H9 (cell line): Measurements from ENCODE around the gene GPC1. TPM values are rescaled to one million over a fixed set of nuclear protein-coding genes. Genes with fewer than 3 reads are reported as not detected.

Experiments
- DNase-seq: peaks from one replicate; pipeline ENCODE4 v3.0.0-alpha.2; 2017
- H2AFZ ChIP-seq: one replicate; pipeline ENCODE4 v1.6.1; 2013; ENCODE audit warnings: mild to moderate bottlenecking, low read length, control low read depth, moderate library complexity
- H2AK5ac ChIP-seq: 2 replicates; pipeline ENCODE4 v1.6.1; 2013; ENCODE audit warnings: low read length, control low read depth, mixed read lengths; ENCODE audit not compliant: insufficient read length
- H2BK120ac ChIP-seq: one replicate; pipeline ENCODE4 v1.6.1; 2013; ENCODE audit warnings: low read depth, mild to moderate bottlenecking, low read length, control low read depth, inconsistent platforms; ENCODE audit not compliant: poor library complexity, severe bottlenecking
- H2BK12ac ChIP-seq: 2 replicates; pipeline ENCODE4 v1.6.1; 2013; ENCODE audit warnings: low read length, control low read depth, mixed read lengths, low read depth; ENCODE audit not compliant: insufficient read length
- H2BK15ac ChIP-seq: 2 replicates; pipeline ENCODE4 v1.6.1; 2013; ENCODE audit warnings: low read depth, low read length, control low read depth
- H2BK20ac ChIP-seq: one replicate; pipeline ENCODE4 v1.6.1; 2013; ENCODE audit warnings: low read depth, mild to moderate bottlenecking, low read length, control low read depth, inconsistent platforms; ENCODE audit not compliant: poor library complexity, severe bottlenecking
- H2BK5ac ChIP-seq: 2 replicates; pipeline ENCODE4 v1.6.1; 2013; ENCODE audit warnings: low read length, control low read depth, mixed read lengths; ENCODE audit not compliant: insufficient read length
- H3K14ac ChIP-seq: 2 replicates; pipeline ENCODE4 v1.6.1; 2013; ENCODE audit warnings: low read length, control low read depth; ENCODE audit not compliant: insufficient read depth
- H3K18ac ChIP-seq: 2 replicates; pipeline ENCODE4 v1.6.1; 2013; ENCODE audit warnings: low read depth, mild to moderate bottlenecking, mixed read lengths, low read length, control low read depth; ENCODE audit not compliant: insufficient read length
- H3K23ac ChIP-seq: 2 replicates; pipeline ENCODE4 v1.6.1; 2013; ENCODE audit warnings: low read length, control low read depth, mixed read lengths, low read depth; ENCODE audit not compliant: insufficient read length
- H3K23me2 ChIP-seq: 2 replicates; pipeline ENCODE4 v1.6.1; 2013; ENCODE audit warnings: low read depth, mild to moderate bottlenecking, mixed read lengths, low read length, control low read depth; ENCODE audit not compliant: insufficient read length, poor library complexity, severe bottlenecking
- H3K27ac ChIP-seq: 2 replicates; pipeline ENCODE4 v1.5.1; 2013; ENCODE audit warnings: low read length, control low read depth, mixed read lengths, low read depth; ENCODE audit not compliant: insufficient read length
- H3K27me3 ChIP-seq: 2 replicates; pipeline ENCODE4 v1.6.1; 2013; ENCODE audit warnings: low read length, control low read depth, inconsistent platforms; ENCODE audit not compliant: insufficient read depth
- H3K4ac ChIP-seq: 2 replicates; pipeline ENCODE4 v1.6.1; 2013; ENCODE audit warnings: low read depth, mild to moderate bottlenecking, control low read depth, inconsistent platforms, low read length, moderate library complexity
- H3K4me1 ChIP-seq: 2 replicates; pipeline ENCODE4 v1.6.1; 2013; ENCODE audit warnings: low read length, control low read depth, inconsistent platforms; ENCODE audit not compliant: insufficient read depth
- H3K4me2 ChIP-seq: 2 replicates; pipeline ENCODE4 v1.6.1; 2013; ENCODE audit warnings: low read length, control low read depth, mixed read lengths; ENCODE audit not compliant: insufficient read length, insufficient read depth
- H3K56ac ChIP-seq: 2 replicates; pipeline ENCODE4 v1.6.1; 2013; ENCODE audit warnings: low read depth, mild to moderate bottlenecking, mixed read lengths, low read length, control low read depth; ENCODE audit not compliant: insufficient read length
- H3K79me1 ChIP-seq: 2 replicates; pipeline ENCODE4 v1.6.1; 2013; ENCODE audit warnings: low read depth, mild to moderate bottlenecking, moderate library complexity, low read length, control low read depth, inconsistent platforms; ENCODE audit not compliant: insufficient read depth, poor library complexity, severe bottlenecking
- H3K79me2 ChIP-seq: 2 replicates; pipeline ENCODE4 v1.6.1; 2013; ENCODE audit warnings: low read length, control low read depth, inconsistent platforms; ENCODE audit not compliant: insufficient read depth
- H3K9ac ChIP-seq: 2 replicates; pipeline ENCODE4 v1.6.1; 2013; ENCODE audit warnings: low read length, control low read depth, mixed read lengths; ENCODE audit not compliant: insufficient read length; ENCODE audit errors: extremely low read depth
- H3K9me3 ChIP-seq: one replicate; pipeline ENCODE4 v1.6.1; 2013; ENCODE audit warnings: low read depth, low read length, inconsistent platforms; ENCODE audit not compliant: control insufficient read depth
- H3T11ph ChIP-seq: one replicate; pipeline ENCODE4 v1.6.1; 2013; ENCODE audit warnings: mild to moderate bottlenecking, low read length, control low read depth, inconsistent platforms
- H4K20me1 ChIP-seq: one replicate; pipeline ENCODE4 v1.6.1; 2013; ENCODE audit not compliant: control insufficient read depth, insufficient read length, insufficient read depth
- H4K5ac ChIP-seq: 2 replicates; pipeline ENCODE4 v1.6.1; 2013; ENCODE audit warnings: low read depth, mild to moderate bottlenecking, mixed read lengths, low read length, control low read depth; ENCODE audit not compliant: insufficient read length
- H4K8ac ChIP-seq: replicated peaks from 2 replicates; pipeline ENCODE4 v1.6.1; 2013; ENCODE audit warnings: low read length, control low read depth, mixed read lengths, low read depth; ENCODE audit not compliant: insufficient read length
- H4K91ac ChIP-seq: 2 replicates; pipeline ENCODE4 v1.6.1; 2013; ENCODE audit warnings: low read depth, mild to moderate bottlenecking, moderate library complexity, mixed read lengths, low read length, control low read depth; ENCODE audit not compliant: insufficient read length
- H3K27ac Mint-ChIP-seq, 3 experiments: 2 replicates in 2 of 3; 3 replicates in 1 of 3; pipeline ENCODE4 v1.8.0; 2020 to 2021; ENCODE audit warnings: mixed read lengths in 3 of 3, mild to moderate bottlenecking in 1 of 3, moderate library complexity in 1 of 3
- H3K27me3 Mint-ChIP-seq: 2 replicates; pipeline ENCODE4 v1.8.0; 2021; ENCODE audit warnings: low read depth, mild to moderate bottlenecking, moderate library complexity, mixed read lengths
- H3K36me3 Mint-ChIP-seq, 3 experiments: 2 replicates in 2 of 3; 3 replicates in 1 of 3; pipeline ENCODE4 v1.8.0; 2020 to 2021; ENCODE audit warnings: low read depth in 3 of 3, mixed read lengths in 3 of 3; ENCODE audit not compliant: insufficient read depth in 1 of 3
- H3K4me1 Mint-ChIP-seq, 2 experiments: 2 replicates each; pipeline ENCODE4 v1.8.0; 2020; ENCODE audit warnings: mixed read lengths in 2 of 2
- H3K4me3 Mint-ChIP-seq, 2 experiments: 2 replicates in 1 of 2; 3 replicates in 1 of 2; pipeline ENCODE4 v1.8.0; 2020 to 2021; ENCODE audit warnings: mild to moderate bottlenecking in 2 of 2, mixed read lengths in 2 of 2, moderate library complexity in 1 of 2
- H3K9me3 Mint-ChIP-seq, 2 experiments: 2 replicates in 1 of 2; 3 replicates in 1 of 2; pipeline ENCODE4 v1.8.0; 2020; ENCODE audit warnings: mild to moderate bottlenecking in 2 of 2, mixed read lengths in 2 of 2, moderate library complexity in 1 of 2
- CTCF ChIP-seq: fragments of 200-600 bp; sonication (generic); conservative IDR thresholded peaks from 3 replicates; pipeline ENCODE4 v1.8.0; 2021; ENCODE audit warnings: antibody characterized with exemption, mild to moderate bottlenecking
- WGBS: extraction: QIAGEN DNeasy Blood & Tissue Kit; methylation state at CpG from one replicate; pipeline ENCODE4 v1.1.7; 2013; ENCODE audit warnings: missing lambda C conversion rate, low lambda C conversion rate, mixed read lengths; ENCODE audit not compliant: insufficient read length; ENCODE audit errors: extremely low coverage; 5-methylcytosine and 5-hydroxymethylcytosine counted together
- total RNA-seq: library from RNA; stranded (reverse); gene quantifications from 2 replicates; pipeline ENCODE4 v1.2.1, GENCODE V29; 2021

GPC1 gene
- total RNA-seq, 1 experiment from 2014 or later, result 39.4 TPM

- Histone ChIP-seq H3K56ac (no peak overlapping the region), H3K23ac (no peak overlapping the region), H3K23me2 (no peaks in the 10 kb centered on the region), H4K91ac (no peak overlapping the region), H2BK20ac (no peak overlapping the region), H4K8ac (no peak overlapping the region), H3K9ac (no peak overlapping the region), H3K4ac (no peak overlapping the region), H4K5ac (no peak overlapping the region), H2BK5ac (no peak overlapping the region), H2AK5ac (no peak overlapping the region), H3K79me1 (no peaks in the 10 kb centered on the region), H3K9me3 (no peaks in the 10 kb centered on the region), H3K18ac (no peak overlapping the region), H3K79me2 (no peaks in the 10 kb centered on the region), H2AFZ (no peak overlapping the region), H3K4me2 (no peak overlapping the region), H3K14ac (no peak overlapping the region; the same call in 1 of the 2 replicates), H3T11ph (no peak overlapping the region), H2BK12ac (no peak overlapping the region), H3K27ac (no peak overlapping the region), H4K20me1 (no peaks in the 10 kb centered on the region), H3K4me1 (no peaks in the 10 kb centered on the region), H3K27me3 (no peaks in the 10 kb centered on the region), H2BK15ac (no peak overlapping the region), H2BK120ac (no peak overlapping the region)
- Mint-ChIP-seq H3K4me3 (no peak overlapping the region; a peak in 1 of 5 replicates), H3K36me3 (peaks cover 0 to 3% (median 3%) of the 10 kb centered on the region in 3 experiments; a peak in 2 of 7 replicates), H3K9me3 (no peaks in the 10 kb centered on the region), H3K27me3 (peaks cover 3% of the 10 kb centered on the region; the same call in 1 of the 2 replicates), H3K4me1 (peaks cover 0 to under 1% of the 10 kb centered on the region in 2 experiments; a peak in 3 of 4 replicates), H3K27ac (no peak overlapping the region)
- no CpG with 5 or more reads among the region's 16 CpGs for WGBS
- DNase-seq, result no peak
- no peak for TF ChIP-seq CTCF
These were observed 9.0 kb downstream of the GPC1 start for GRCh38 chr2:240444464-240444863.
